Coronary artery (tissue), 2 donors: ENCODE results near the gene MS4A18.

ENCODE experiments used
- DNase-seq: peaks from one replicate; pipeline ENCODE4 v3.0.0-alpha.2; 2017; ENCODE audit warnings: low spot score
- H3K27ac ChIP-seq, 2 donors: fragments of 200-600 bp; sonication (generic); one replicate each; pipeline ENCODE4 v1.5.1; 2016 to 2019
- H3K4me3 ChIP-seq: fragments of 200-600 bp; sonication (generic); 2 replicates; pipeline ENCODE4 v1.5.1; 2016; ENCODE audit warnings: mild to moderate bottlenecking, moderate library complexity
- CTCF ChIP-seq: fragments of 200-600 bp; sonication (generic); IDR thresholded peaks from one replicate; pipeline ENCODE4 v1.5.1; 2019; ENCODE audit warnings: antibody characterized with exemption

Gene MS4A18

GRCh38 chr11:60717956-60718355, 6.6 kb upstream of the MS4A18 start:
- DNase-seq: no peak
- no peak overlapping the region for H3K27ac ChIP-seq
- no peak overlapping the region for H3K4me3 ChIP-seq
- TF ChIP-seq CTCF: no peak

DNA sequence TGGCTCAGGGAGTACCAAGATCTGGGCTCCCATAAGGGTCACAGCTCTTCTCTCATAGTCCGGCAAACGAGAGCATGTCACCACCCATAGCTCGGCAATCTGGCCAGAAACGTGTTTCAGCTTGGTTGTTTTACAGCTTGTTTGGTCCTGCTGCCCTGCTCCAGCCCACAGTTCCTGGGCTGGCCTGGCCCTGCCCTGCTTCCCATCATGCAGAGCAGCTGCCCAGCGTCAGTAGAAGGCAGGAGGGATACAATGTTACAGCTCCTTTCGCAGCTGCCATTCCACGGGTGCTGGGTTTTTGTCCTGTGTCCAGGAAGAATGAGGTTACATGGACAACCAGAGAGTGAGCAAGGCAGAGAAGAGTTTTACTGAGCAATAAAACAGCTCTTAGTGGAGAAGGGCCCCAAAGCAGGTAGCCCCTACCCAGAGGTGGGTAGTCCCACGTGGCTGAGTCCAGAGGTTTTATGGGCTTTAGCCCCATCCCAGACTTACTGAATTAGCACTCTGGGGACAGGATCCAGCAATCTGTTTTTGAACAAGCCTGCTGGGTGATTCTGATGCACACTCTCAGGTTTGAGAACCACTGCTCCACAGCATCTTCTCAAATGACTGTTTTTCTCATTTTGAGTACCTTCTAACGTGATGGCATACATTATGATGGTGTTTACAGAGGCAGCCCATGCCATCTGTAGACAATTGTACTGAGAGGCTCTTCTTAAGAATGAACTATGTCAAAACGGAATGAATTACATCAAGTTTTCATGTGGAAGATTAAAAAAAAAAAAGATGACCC, 5.8 kb upstream of the MS4A18 start:
- TF ChIP-seq CTCF: no peak
- no peak overlapping the region for H3K4me3 ChIP-seq
- DNase-seq: no peak
- H3K27ac ChIP-seq: no peak overlapping the region

GRCh38 chr11:60719391-60719790, 5.1 kb upstream of the MS4A18 start:
- TF ChIP-seq CTCF: no peak
- Histone ChIP-seq H3K4me3 (no peak overlapping the region), H3K27ac (no peak overlapping the region)
- no peak for DNase-seq

GRCh38 chr11:60720460-60720859, 4.1 kb upstream of the MS4A18 start:
- no peak overlapping the region for H3K4me3 ChIP-seq
- TF ChIP-seq CTCF: no peak
- DNase-seq: no peak
- H3K27ac ChIP-seq: no peak overlapping the region

DNA sequence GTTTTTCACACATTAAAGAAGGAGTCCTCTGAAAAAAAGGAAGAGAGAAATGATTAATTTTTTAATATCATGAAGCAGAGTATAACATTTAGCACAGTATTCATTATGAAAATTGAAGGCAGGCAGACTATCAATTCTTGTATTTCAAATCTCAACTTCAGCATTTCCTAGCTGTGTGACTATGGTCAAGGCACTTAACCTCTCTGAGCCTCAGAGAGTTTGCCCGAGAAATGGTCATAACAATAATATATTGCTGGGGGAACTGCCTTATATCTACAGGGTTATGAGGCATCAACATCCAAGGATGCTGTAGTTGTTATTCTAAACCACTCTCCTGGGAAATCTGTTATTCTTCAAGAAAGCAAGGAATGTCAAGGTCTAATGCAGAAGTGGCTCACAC, 1.1 kb downstream of the MS4A18 start:
- DNase-seq: no peak
- Histone ChIP-seq H3K27ac (no peak overlapping the region), H3K4me3 (no peak overlapping the region)
- no peak for TF ChIP-seq CTCF

DNA sequence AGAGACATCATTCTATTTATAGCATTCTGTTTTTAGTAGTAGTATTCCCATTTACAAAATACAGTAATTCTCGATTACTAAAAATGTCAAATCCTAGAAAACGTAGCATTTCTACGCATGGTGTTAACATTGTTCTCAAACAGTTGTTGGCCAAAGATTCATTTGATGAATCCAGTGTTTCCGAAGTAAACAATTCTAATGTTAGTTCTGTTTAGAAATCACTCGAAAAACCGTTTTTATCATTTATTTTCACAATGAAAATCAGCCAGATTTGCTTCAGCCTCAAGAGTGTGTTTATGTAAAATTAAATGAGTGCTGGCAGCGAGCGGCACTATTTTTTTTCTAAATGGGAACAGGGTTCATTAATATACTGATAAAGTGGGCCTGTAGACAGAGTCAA, 7.1 kb downstream of the MS4A18 start:
- no peak for TF ChIP-seq CTCF
- no peak overlapping the region for H3K4me3 ChIP-seq
- no peak for DNase-seq
- no peak overlapping the region for H3K27ac ChIP-seq

GRCh38 chr11:60734279-60734678, 9.8 kb downstream of the MS4A18 start:
- Histone ChIP-seq H3K4me3 (no peak overlapping the region), H3K27ac (no peak overlapping the region)
- TF ChIP-seq CTCF: no peak
- DNase-seq: no peak
